Stimulated activated naive CD8-positive, alpha-beta T cell treated with anti-CD3 and anti-CD28 coated beads, Interleukin-15, amount 100 ng/mL, for 72 hours (primary cell): ENCODE measurements around the gene NFKBIZ.
"Not testable (repeated sequence)": the region's sequence is repeated elsewhere in the genome, so short reads cannot be mapped to it uniquely, and the experiment has no call there.

ENCODE experiments used
- ATAC-seq: fragments of 150-1000 bp; cut with Tn5 transposase; 2 replicates; pipeline ENCODE4 v1.10.0; 2021; ENCODE audit warnings: mild to moderate bottlenecking, moderate library complexity
- DNase-seq, 2 donors: peaks; one replicate each; pipeline ENCODE4 v3.0.0; 2021 to 2022
- H3K27ac Mint-ChIP-seq, 2 donors: one replicate each; pipeline ENCODE4 v1.8.0; 2022; ENCODE audit warnings: mild to moderate bottlenecking in 2 of 2, mixed read lengths in 2 of 2, moderate library complexity in 2 of 2
- H3K27me3 Mint-ChIP-seq: one replicate; pipeline ENCODE4 v1.8.0; 2022; ENCODE audit warnings: mixed read lengths
- H3K4me1 Mint-ChIP-seq: one replicate; pipeline ENCODE4 v1.8.0; 2022; ENCODE audit warnings: mild to moderate bottlenecking, mixed read lengths
- H3K4me3 Mint-ChIP-seq, 2 donors: one replicate each; pipeline ENCODE4 v1.8.0; 2022; ENCODE audit warnings: mild to moderate bottlenecking in 2 of 2, mixed read lengths in 2 of 2, moderate library complexity in 1 of 2
- H3K9me3 Mint-ChIP-seq, 2 donors: one replicate each; pipeline ENCODE4 v1.8.0; 2022; ENCODE audit warnings: mixed read lengths in 2 of 2

The NFKBIZ gene

DNA sequence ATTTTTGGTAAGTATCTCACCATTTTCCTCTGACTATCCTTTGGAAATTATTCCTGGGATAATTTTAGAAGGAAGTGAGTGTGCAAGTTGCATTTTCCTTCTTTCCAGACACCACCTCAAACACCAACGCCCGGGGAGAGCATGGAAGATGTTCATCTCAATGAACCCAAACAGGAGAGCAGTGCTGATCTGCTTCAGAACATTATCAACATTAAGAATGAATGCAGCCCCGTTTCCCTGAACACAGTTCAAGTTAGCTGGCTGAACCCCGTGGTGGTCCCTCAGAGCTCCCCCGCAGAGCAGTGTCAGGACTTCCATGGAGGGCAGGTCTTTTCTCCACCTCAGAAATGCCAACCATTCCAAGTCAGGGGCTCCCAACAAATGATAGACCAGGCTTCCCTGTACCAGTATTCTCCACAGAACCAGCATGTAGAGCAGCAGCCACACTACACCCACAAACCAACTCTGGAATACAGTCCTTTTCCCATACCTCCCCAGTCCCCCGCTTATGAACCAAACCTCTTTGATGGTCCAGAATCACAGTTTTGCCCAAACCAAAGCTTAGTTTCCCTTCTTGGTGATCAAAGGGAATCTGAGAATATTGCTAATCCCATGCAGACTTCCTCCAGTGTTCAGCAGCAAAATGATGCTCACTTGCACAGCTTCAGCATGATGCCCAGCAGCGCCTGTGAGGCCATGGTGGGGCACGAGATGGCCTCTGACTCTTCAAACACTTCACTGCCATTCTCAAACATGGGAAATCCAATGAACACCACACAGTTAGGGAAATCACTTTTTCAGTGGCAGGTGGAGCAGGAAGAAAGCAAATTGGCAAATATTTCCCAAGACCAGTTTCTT, 3.9 kb downstream of the NFKBIZ start:
- H3K4me1 Mint-ChIP-seq, result peaks cover 75% of the 10 kb centered on the region
- H3K27ac Mint-ChIP-seq, result peak overlapping the region; percentile 22 to 37
- ATAC-seq (no peak), DNase-seq (no peak)
- H3K4me3 Mint-ChIP-seq, result peak overlapping the region; percentile 84 to 90
- no peaks in the 10 kb centered on the region for H3K27me3 Mint-ChIP-seq
- no peaks in the 10 kb centered on the region for H3K9me3 Mint-ChIP-seq

- Mint-ChIP-seq H3K4me3 (peak overlapping the region; percentile 19 to 90), H3K4me1 (peaks cover 76% of the 10 kb centered on the region), H3K9me3 (no peaks in the 10 kb centered on the region), H3K27ac (peak overlapping the region in 1 of 2 donors; percentile 56), H3K27me3 (no peaks in the 10 kb centered on the region)
- DNase-seq (no peak), ATAC-seq (no peak)
Observed at GRCh38 chr3:101853982-101854381, 4.7 kb downstream of the NFKBIZ start.

- peaks cover 79% of the 10 kb centered on the region for H3K4me1 Mint-ChIP-seq
- peak overlapping the region; percentile 46 to 90 for H3K4me3 Mint-ChIP-seq
- H3K27ac Mint-ChIP-seq, result peak overlapping the region in 1 of 2 donors; percentile 35
- H3K27me3 Mint-ChIP-seq, result no peaks in the 10 kb centered on the region
- H3K9me3 Mint-ChIP-seq, result no peaks in the 10 kb centered on the region
- ATAC-seq (no peak), DNase-seq (no peak)
Observed at GRCh38 chr3:101854608-101855304, 5.4 kb downstream of the NFKBIZ start.

- Mint-ChIP-seq H3K27me3 (no peaks in the 10 kb centered on the region), H3K4me1 (peaks cover 85% of the 10 kb centered on the region), H3K27ac (peak overlapping the region in 1 of 2 donors; percentile 20), H3K4me3 (peak overlapping the region; percentile 19 to 55), H3K9me3 (no peaks in the 10 kb centered on the region)
- ATAC-seq (no peak), DNase-seq (no peak)
Observed at GRCh38 chr3:101857301-101857741, 8.0 kb downstream of the NFKBIZ start.

GRCh38 chr3:101858464-101859030, 9.2 kb downstream of the NFKBIZ start:
- Mint-ChIP-seq H3K27me3 (no peaks in the 10 kb centered on the region), H3K27ac (peak overlapping the region in 1 of 2 donors; percentile 59), H3K9me3 (no peaks in the 10 kb centered on the region), H3K4me1 (peaks cover 83% of the 10 kb centered on the region), H3K4me3 (peak overlapping the region in 1 of 2 donors; percentile 46)
- no peak for DNase-seq
- ATAC-seq, result no peak

- no peak for ATAC-seq
- DNase-seq, result no peak
- H3K4me3 Mint-ChIP-seq, result no peak overlapping the region
- no peak overlapping the region for H3K27ac Mint-ChIP-seq
- H3K9me3 Mint-ChIP-seq, result no peaks in the 10 kb centered on the region
- peaks cover 72% of the 10 kb centered on the region for H3K4me1 Mint-ChIP-seq
- no peaks in the 10 kb centered on the region for H3K27me3 Mint-ChIP-seq
Observed at GRCh38 chr3:101859882-101860448, 10.7 kb downstream of the NFKBIZ start.

DNA sequence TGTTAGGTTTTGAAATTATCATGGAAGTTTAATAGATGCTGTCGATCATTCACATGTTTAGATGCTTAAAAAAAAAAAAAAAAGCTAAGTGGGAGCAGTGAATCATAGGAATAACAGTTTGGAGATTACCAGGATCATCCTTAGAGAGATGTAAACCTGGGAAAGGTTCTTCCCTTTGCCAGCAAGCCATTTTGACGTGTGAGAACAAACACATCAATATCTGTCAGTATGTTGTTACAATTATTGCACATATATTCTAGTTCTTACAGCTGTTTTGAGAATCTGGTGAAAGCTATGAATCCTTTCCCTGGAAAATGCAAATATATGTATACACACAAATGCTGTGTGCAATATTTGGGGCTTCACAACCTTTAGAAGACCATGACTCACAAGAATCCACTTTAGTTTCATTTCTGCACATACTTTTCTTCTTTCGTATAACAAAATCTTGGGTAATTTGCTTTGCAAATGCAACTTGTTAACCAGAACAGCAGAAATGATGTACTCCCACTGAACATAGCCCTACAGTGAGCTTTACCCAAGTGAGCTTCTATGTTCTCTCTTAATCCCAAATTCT, 12.0 kb downstream of the NFKBIZ start:
- H3K4me1 Mint-ChIP-seq, result peaks cover 59% of the 10 kb centered on the region
- H3K4me3 Mint-ChIP-seq, result peak overlapping the region in 1 of 2 donors; percentile 5
- ATAC-seq, result peak; percentile 63
- H3K27me3 Mint-ChIP-seq, result no peaks in the 10 kb centered on the region
- no peak for DNase-seq
- peak overlapping the region in 1 of 2 donors; percentile 58 for H3K27ac Mint-ChIP-seq
- H3K9me3 Mint-ChIP-seq, result no peaks in the 10 kb centered on the region

DNA sequence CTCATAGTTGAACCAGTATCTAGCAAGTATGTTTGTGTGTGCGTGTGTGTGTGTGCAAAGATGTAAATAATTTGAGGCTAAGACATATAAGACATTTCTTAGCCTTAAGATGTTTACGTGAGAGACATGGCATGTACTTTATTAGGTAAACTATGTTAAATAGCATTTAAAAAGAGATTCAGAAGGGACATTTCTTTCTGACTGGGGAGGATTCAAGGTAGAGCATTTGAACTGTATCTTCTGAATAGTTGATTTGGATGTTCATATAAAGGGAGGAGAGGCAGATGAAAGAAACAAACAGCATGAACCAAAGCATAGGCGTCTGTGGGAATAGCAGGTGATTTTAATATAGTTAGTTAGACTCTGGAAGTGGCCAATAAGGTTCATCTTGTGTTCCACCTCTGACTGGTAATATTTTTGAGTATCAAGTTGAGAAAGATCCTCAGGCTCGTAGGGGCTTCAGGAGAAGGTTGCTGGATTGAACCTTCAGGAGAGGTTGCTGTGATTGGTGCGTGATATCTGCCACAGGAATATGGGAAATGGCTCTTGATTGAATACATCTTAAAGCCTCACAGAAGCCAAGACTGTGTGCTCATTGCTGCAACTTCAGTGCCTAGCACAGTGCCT, 12.6 kb downstream of the NFKBIZ start:
- no peak overlapping the region for H3K27ac Mint-ChIP-seq
- no peak overlapping the region for H3K4me3 Mint-ChIP-seq
- peaks cover 54% of the 10 kb centered on the region for H3K4me1 Mint-ChIP-seq
- H3K27me3 Mint-ChIP-seq, result no peaks in the 10 kb centered on the region
- DNase-seq (no peak), ATAC-seq (no peak)
- no peaks in the 10 kb centered on the region for H3K9me3 Mint-ChIP-seq

- no peak overlapping the region for H3K4me3 Mint-ChIP-seq
- H3K27ac Mint-ChIP-seq, result no peak overlapping the region
- no peaks in the 10 kb centered on the region for H3K27me3 Mint-ChIP-seq
- ATAC-seq (peak; percentile 62), DNase-seq (no peak)
- H3K9me3 Mint-ChIP-seq, result no peaks in the 10 kb centered on the region
- peaks cover 47% of the 10 kb centered on the region for H3K4me1 Mint-ChIP-seq
Observed at GRCh38 chr3:101862416-101863165, 13.3 kb downstream of the NFKBIZ start.

DNA sequence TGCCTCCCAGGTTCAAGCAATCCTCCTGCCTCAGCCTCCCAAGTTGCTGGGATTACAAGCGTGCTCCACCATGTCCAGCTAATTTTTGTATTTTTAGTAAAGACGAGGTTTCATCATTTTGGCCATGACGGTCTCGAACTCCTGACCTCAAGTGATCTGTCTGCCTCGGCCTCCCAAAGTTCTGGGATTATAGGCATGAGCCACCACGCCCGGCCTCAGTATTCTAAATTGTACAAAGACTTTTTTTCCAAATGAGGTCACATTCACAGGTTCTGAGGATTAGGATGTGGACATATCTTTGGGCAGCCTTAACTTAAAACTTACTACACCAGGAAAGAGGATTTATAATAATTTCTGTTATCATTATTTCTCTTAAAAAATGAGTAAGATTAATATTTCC, 15.6 kb downstream of the NFKBIZ start:
- H3K4me1 Mint-ChIP-seq, result peaks cover 31% of the 10 kb centered on the region
- H3K9me3 Mint-ChIP-seq, H3K4me3 Mint-ChIP-seq, ATAC-seq, H3K27ac Mint-ChIP-seq, H3K27me3 Mint-ChIP-seq, DNase-seq: not testable (repeated sequence)

DNA sequence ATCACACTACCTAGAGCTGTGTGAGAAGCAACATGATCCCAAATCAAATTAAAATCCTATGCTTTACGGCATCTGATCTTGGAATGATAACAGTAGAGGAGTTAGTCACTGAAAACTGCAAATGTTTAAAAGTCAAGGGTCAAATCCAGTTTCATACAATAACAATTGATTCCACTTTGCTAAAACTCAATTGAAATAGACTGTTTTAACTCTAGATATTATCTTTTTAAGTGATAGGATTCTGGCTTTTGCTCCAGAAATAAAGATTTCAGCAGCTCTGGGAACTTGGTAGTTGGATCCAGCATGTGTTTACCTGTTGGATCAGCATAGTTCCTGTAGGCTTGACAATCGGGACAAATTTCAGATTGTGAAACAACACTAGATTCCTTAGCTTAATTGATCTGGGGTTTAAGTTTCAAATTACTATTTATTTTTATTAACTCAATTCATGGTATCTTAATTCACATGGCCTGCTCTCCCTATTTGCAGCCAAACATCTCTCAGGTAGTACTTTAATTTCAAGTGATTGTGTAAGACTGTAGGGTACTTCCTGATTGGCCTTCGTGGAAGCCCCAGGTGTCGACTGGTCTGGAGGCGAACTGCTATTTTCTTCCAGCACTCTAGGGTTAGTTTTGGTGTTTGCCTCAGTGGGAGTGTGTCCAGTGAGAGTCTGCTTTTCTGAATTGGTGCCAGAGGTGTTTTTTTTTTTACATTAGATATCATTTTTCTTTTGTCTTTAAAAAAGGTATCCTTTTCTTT, 16.6 kb downstream of the NFKBIZ start:
- no peaks in the 10 kb centered on the region for H3K9me3 Mint-ChIP-seq
- ATAC-seq (no peak), DNase-seq (no peak)
- no peak overlapping the region for H3K4me3 Mint-ChIP-seq
- H3K27ac Mint-ChIP-seq, result no peak overlapping the region
- peaks cover 28% of the 10 kb centered on the region for H3K4me1 Mint-ChIP-seq
- H3K27me3 Mint-ChIP-seq, result no peaks in the 10 kb centered on the region

DNA sequence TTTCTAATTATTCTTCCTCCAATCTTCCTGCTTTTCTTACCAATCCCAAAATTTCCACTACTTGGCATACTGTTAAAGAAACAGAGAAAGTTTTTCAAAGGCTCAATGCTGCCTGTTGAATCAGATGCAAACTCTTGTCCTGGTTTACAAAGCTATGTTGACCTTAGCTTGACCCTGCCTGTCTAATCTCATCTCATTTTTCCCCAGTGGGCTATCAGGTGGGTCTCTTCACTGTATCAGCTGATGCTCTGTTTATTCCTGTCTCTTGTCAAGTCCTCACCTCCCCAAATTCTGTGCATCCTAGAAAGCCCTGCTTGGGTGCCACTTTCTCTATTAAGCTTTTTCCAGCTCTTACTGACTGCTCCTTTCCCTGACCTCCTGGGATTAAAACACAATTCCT, 18.2 kb downstream of the NFKBIZ start:
- Mint-ChIP-seq H3K9me3 (no peaks in the 10 kb centered on the region), H3K27ac (peak overlapping the region in 1 of 2 donors; percentile 4)

DNA sequence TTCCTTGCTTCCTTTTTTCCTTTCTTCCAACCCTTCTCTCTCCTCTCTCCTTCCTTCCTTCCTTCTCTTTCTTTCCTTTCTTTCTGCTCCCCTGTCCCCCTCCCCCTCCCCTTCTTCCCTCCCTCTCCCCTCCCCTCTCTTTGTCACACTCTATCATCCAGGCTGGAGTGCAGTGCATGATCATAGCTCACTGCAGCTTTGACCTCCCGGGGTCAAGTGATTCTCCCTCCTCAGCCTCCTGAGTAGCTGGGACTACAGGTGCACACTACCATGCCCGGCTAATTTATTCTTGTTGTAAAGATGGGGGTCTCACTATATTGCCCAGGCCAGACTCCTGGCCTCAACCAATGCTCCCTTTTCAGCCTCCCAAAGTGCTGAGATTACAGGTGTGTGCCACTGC, 18.7 kb downstream of the NFKBIZ start:
- Mint-ChIP-seq H3K4me3 (no peak overlapping the region), H3K27ac (no peak overlapping the region), H3K4me1 (peaks cover 7% of the 10 kb centered on the region), H3K27me3 (no peaks in the 10 kb centered on the region), H3K9me3 (peaks cover 0 to 1% of the 10 kb centered on the region in 2 donors)
- ATAC-seq, result no peak
- no peak for DNase-seq

More for the DNA sequence above, 18.2 kb downstream of the NFKBIZ start:
- ATAC-seq (no peak), DNase-seq (no peak)
- peaks cover 12% of the 10 kb centered on the region for H3K4me1 Mint-ChIP-seq
- H3K27me3 Mint-ChIP-seq, result no peaks in the 10 kb centered on the region
- no peak overlapping the region for H3K4me3 Mint-ChIP-seq
